Nephron (organoid): Measurements from ENCODE around the gene FEV.

Source experiments
- H3K27ac Mint-ChIP-seq, 3 experiments: 2 replicates each; pipeline ENCODE4 v1.8.0; 2020; ENCODE audit warnings: mixed read lengths in 3 of 3, mild to moderate bottlenecking in 2 of 3, moderate library complexity in 1 of 3
- H3K27me3 Mint-ChIP-seq: 2 replicates; pipeline ENCODE4 v1.8.0; 2021; ENCODE audit warnings: low read depth, mild to moderate bottlenecking, moderate library complexity, mixed read lengths
- H3K36me3 Mint-ChIP-seq: 2 replicates; pipeline ENCODE4 v1.8.0; 2020; ENCODE audit warnings: low read depth, mixed read lengths
- H3K4me1 Mint-ChIP-seq: 2 replicates; pipeline ENCODE4 v1.8.0; 2020; ENCODE audit warnings: mixed read lengths
- H3K4me3 Mint-ChIP-seq, 3 experiments: 2 replicates each; pipeline ENCODE4 v1.8.0; 2020; ENCODE audit warnings: mild to moderate bottlenecking in 3 of 3, mixed read lengths in 3 of 3, moderate library complexity in 2 of 3
- H3K9me3 Mint-ChIP-seq: 2 replicates; pipeline ENCODE4 v1.8.0; 2020; ENCODE audit warnings: mixed read lengths
- CTCF ChIP-seq, 3 experiments: fragments of 200-600 bp; sonication (generic); IDR thresholded peaks; one replicate each; pipeline ENCODE4 v1.5.0; 2021; ENCODE audit warnings: antibody characterized with exemption in 3 of 3; ENCODE audit not compliant: unreplicated experiment in 3 of 3

Gene FEV

GRCh38 chr2:218960309-218961165 lies 24.4 kb downstream of the FEV start:
- H3K4me1 Mint-ChIP-seq: peaks cover 33% of the 10 kb centered on the region
- no peaks in the 10 kb centered on the region for H3K36me3 Mint-ChIP-seq
- peak overlapping the region; percentile 76 to 85 (median 80) for H3K4me3 Mint-ChIP-seq
- H3K27ac Mint-ChIP-seq: no peak overlapping the region
- peaks cover 93% of the 10 kb centered on the region for H3K27me3 Mint-ChIP-seq
- H3K9me3 Mint-ChIP-seq: no peaks in the 10 kb centered on the region
- TF ChIP-seq CTCF (IDR thresholded peaks at IDR 0.05; ENCODE audit: unreplicated experiment in 3 of 3): no peak

GRCh38 chr2:218959761-218960308 lies 25.1 kb downstream of the FEV start:
- Mint-ChIP-seq H3K4me1 (peaks cover 38% of the 10 kb centered on the region), H3K27ac (no peak overlapping the region), H3K4me3 (peak overlapping the region in 1 of 3 experiments; percentile 50), H3K36me3 (no peaks in the 10 kb centered on the region), H3K27me3 (peaks cover 93% of the 10 kb centered on the region), H3K9me3 (no peaks in the 10 kb centered on the region)
- no peak for TF ChIP-seq CTCF (IDR thresholded peaks at IDR 0.05; ENCODE audit: unreplicated experiment in 3 of 3)

- Mint-ChIP-seq H3K4me1 (peaks cover 39% of the 10 kb centered on the region), H3K9me3 (no peaks in the 10 kb centered on the region), H3K27me3 (peaks cover 94% of the 10 kb centered on the region), H3K36me3 (no peaks in the 10 kb centered on the region), H3K27ac (no peak within 1 kb of the TSS), H3K4me3 (peak within 1 kb of the TSS; percentile 82 to 85 (median 85))
- TF ChIP-seq CTCF (IDR thresholded peaks at IDR 0.05; ENCODE audit: unreplicated experiment in 3 of 3): no peak
These were observed 25.7 kb downstream of the FEV start, which contains the start of gene CDK5R2 for GRCh38 chr2:218959141-218959731. Gene CDK5R2 (plus strand): TSS chr2:218959666. CDS start chr2:218959821, 155 bp downstream.

- Mint-ChIP-seq H3K4me3 (peak overlapping the region; percentile 72 to 82 (median 73)), H3K36me3 (no peaks in the 10 kb centered on the region), H3K4me1 (peaks cover 29% of the 10 kb centered on the region), H3K9me3 (peaks cover 2% of the 10 kb centered on the region), H3K27me3 (peaks cover 90% of the 10 kb centered on the region), H3K27ac (no peak overlapping the region)
- TF ChIP-seq CTCF (IDR thresholded peaks at IDR 0.05; ENCODE audit: unreplicated experiment in 3 of 3): no peak
These were observed 26.7 kb downstream of the FEV start for GRCh38 chr2:218958276-218958675.

- Mint-ChIP-seq H3K27me3 (peaks cover 89% of the 10 kb centered on the region), H3K4me1 (peaks cover 23% of the 10 kb centered on the region), H3K36me3 (no peaks in the 10 kb centered on the region), H3K27ac (no peak overlapping the region), H3K9me3 (peaks cover 2% of the 10 kb centered on the region), H3K4me3 (peak overlapping the region; percentile 10 to 65 (median 54))
- TF ChIP-seq CTCF (IDR thresholded peaks at IDR 0.05; ENCODE audit: unreplicated experiment in 3 of 3): no peak
These were observed 27.3 kb downstream of the FEV start for GRCh38 chr2:218957671-218958070.
